GM11168 (cell line): Measurements from ENCODE around the gene BRD9.
"Not testable (repeated sequence)": the region's sequence is repeated elsewhere in the genome, so short reads cannot be mapped to it uniquely, and the experiment has no call there.

Experiments used
- in situ Hi-C: fragments of 300-500 bp; cut with MboI; formaldehyde crosslinking; loops from one replicate; pipeline ENCODE4 v1.12.0; 2022; ENCODE audit warnings: low sequenced_read_pairs; ENCODE audit not compliant: unreplicated experiment

The BRD9 gene

DNA sequence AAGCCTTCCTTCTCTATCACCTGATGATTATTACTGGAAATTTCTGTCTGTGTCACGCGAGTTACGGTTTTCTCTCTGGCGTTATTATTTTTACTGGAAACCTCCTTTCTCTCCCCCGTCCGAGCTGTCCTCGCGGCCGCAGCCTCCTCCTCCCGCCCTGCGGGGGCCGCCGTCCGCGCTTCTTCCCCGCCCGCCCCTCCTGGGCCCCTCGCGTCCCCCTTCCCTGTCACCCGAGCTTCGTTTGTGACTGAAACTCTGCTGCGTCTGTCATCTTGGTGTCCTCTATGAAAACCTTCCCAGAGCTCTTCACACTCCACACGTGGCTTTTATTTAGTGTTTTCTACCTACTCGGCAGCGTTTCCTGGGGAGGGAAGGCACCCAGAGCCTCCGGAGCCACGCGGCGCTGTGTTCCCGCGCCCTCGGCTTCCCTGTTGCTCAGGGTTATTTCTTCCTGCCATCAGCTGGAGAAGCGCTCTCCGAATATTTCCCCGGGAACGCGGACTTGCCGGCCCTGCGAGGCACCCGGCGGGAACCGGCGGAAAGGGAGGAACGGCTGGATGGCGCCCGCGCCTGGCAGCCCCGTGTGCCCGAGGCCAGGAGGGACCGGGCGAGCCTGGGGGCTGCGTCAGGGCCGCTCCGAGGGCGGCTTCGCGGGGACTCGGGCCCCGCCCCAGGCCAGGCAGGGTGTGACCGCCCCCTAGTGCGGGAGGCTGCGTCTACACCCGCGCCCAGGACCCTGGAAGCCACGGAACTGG is 34.0 kb upstream of the BRD9 start:
- in situ Hi-C loops, result loop anchor here (25.0 kb wide), 1 partner anchor 211 kb away; no protein-coding TSS in a partner anchor

DNA sequence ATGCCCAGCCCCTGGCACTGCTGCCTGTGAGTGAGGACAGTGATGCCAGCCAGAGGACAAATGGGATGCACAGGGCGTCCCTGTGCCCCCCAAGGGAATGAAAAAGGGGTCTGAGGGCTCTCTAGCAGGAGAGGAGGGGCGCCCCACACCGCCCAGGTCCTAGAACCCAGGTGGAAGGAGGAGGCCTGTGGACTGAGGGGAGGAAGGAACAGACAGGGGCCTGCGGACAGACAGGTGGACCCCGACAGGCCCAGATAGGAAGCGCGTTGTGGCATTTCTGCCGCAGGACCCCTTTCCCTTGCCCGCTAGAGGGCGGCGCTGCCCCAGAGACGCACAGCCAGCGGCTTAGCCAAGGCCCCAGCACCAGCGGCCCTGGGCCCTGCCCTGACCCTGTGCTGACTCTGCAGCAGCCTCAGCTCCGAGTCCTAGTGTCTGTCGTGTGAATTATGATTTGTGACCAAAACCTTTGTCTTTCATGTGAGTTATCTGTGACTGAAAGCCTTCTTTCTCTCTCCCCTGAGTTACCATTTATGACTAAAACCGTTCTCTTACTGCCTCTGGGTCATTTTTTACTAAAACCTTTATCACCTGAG is 30.8 kb upstream of the BRD9 start:
- in situ Hi-C loops, result no loop called here

DNA sequence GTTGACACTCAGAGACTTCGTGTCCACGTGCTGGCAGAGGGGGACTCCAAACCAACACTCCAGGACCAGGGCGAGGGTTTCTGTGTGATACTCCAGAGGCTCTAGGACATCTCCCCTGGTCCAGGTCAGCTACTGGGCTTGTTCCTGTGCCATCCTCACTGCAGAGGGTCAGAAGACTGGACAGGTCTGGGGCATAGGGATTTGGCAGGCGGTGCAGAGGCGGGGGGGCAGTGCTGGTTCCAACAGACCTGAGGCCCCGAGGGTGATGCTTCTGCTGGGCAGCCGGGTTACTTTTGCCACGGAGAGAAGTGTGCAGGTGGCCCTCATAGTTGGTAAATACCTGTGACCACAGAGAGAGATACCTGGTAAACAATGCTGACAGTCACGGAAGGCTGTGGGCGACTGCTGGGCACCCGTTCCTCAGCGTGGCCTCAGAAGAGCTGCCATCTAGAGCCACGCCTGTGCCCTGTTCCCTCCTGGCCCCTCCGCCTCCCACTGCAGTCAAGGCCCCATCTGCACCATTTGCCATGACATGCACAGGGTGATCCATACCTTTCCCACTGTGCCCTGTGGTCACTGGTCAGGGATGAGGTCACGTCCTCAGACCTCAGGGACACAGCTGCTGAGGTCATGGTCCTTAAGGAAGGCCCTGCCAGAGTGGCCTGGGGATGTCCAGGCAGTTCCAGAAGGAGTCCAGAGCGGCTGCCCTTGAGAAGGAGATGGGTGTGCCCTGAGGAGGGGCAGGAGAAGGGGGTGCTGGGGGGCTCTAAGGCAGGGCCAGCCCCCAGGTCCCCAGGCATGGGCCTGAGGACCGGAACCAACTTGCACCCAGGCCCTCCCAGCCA is 30.1 kb upstream of the BRD9 start:
- in situ Hi-C loops, result no loop called here

DNA sequence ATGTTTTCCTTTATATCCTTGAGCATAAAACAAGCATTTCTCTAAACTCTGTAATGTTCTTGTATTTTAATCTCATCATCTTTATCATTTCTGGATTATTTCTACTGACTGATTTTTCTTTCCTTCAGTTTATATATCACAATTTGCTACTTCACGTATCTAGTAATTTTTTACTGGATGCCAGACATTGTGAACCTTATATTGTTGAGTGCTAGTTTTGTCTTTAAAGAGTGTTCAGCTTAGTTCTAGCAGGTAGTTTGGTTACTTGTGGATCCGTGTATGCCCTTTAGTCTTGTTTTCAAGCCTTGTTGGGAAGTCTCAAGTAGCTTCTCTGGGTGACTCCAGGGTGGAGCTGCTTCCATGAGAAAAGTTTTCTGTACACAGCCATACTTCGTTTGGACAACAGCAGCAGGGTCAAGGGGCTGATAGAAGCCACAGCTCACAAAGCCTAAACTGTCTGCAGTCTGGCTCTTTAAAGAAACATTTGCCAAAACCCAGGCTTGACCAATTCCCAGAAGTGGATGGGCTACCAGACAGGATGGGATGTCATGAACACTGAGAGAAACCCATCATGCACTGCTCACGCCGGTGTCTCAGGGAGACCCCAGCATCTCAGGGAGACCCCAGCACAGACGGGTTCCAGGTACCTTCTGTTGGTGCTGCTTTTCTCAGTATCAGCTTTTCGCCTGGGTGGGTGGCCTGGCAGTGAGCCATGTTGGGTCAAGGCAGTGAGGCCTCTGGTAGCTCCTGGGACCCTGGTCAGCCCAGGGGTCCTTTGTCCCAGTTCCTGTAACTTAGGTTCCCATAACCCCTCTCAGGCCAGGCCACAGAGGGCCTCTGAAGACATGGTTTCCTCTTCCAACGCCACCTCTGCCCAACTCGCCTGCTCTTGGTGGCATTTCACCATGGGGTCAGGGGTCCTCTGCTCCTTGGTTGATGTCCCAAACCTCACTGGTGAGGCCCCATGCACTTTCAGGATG is 29.1 kb upstream of the BRD9 start:
- in situ Hi-C loops, result no loop called here

- in situ Hi-C loops, result no loop called here
Observed at GRCh38 chr5:920321-920720, 27.7 kb upstream of the BRD9 start.

- in situ Hi-C loops, result no loop called here
Observed at GRCh38 chr5:919356-920000, 26.9 kb upstream of the BRD9 start.

- in situ Hi-C loops, result not testable (repeated sequence)
Observed at GRCh38 chr5:918717-919116, 26.1 kb upstream of the BRD9 start.

DNA sequence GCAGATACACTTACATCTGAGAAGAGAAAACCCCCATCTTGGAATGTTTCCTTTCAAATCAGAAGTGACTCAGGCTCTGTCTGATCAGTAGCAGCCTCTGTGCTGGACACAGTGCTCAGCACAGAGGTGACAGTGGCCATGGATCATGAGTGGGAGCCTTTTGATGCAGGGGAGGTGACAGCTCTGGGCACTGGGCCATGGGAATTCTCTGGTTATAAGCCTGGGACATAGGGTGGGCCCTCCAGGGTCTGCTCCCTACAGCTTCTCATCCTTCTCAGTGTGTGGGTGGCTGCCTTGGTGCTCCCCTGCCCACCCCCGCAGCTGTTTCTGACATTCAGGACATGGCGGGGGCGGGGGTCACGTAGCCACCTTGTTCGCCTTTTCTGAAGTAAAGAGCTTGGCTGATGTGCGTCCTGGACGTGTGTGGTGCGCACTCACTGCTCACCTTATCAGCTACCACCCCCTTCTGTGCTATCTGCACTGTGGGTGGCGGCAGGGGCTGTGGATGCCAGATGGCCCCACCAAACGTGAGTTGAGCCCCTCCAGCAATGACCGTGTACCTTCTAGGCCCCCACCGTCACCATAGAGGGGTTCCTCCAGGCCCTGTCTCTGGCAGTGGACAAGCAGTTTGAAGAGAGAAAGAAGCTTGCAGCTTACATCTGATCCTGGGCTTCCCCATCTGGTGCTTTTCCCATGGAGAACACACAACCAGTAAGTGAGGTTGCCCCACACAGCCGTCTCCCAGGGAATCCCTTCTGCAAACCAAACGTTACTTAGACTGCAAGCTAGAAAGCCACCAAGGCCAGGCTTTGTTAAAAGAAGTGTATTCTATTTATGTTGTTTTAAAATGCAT is 24.1 kb upstream of the BRD9 start:
- in situ Hi-C loops, result no loop called here

DNA sequence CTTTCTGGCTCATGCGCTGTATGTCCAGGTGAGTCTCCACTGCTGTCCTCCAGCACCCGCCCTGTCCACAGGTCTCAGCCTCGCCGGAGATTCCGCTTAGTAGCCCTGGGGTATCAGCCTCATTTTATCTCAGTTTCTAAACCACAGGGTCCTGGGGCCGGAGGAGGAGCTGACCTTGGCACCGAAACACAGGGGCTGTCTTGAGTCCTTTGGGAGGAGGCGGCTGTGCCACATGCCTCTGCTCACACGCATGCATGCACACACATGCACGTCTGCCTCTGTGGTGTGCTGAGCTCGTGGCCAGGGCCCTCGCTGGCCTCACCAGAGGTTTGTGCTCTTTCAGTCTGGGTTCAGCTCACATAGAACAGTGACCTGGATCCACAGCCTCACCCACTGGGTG is 23.3 kb upstream of the BRD9 start:
- in situ Hi-C loops, result no loop called here

GRCh38 chr5:915346-915745 is 22.7 kb upstream of the BRD9 start:
- in situ Hi-C loops, result not testable (repeated sequence)

GRCh38 chr5:914612-915011 is 22.0 kb upstream of the BRD9 start:
- in situ Hi-C loops, result no loop called here

- in situ Hi-C loops, result no loop called here
Observed at GRCh38 chr5:914174-914573, 21.6 kb upstream of the BRD9 start.

DNA sequence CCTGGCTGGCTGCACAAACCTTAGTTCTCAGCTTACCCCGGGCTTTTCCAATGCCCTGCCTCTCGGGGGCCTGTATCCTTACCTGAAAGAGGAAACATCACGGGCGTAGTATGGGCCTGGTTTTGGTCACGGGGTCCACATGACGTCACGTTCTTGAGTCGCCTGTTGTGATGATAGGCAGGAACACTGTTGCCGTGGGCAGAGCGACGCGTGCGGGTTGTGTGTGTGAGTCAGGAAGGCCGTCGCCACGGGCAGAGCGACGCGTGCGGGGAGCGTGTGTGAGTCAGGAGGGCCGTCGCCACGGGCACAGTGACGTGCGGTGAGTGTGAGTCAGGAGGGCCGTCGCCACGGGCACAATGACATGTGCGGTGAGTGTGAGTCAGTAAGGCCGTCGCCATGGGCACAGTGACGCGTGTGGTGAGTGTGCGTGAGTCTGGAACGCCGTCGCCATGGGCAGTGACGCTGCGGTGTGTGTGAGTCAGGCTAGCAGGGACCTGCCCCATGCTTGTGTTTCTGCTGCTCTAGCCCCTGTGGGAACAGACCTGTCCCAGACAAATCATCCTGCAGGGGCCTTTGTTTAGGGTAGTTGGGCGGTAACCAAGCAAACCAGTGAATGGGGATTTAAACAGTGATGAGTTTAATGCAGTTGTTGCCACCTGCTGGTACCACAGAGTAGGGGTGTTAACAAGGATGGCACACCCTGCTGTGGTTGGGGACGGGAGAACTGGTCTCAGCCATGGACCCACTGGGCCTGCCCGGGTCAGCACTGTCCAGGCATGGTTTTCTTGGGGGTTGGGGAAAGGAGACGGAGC is 19.9 kb upstream of the BRD9 start:
- in situ Hi-C loops, result no loop called here

GRCh38 chr5:911601-912000 is 19.0 kb upstream of the BRD9 start:
- in situ Hi-C loops, result no loop called here

GRCh38 chr5:910769-911160 is 18.2 kb upstream of the BRD9 start:
- in situ Hi-C loops, result no loop called here

DNA sequence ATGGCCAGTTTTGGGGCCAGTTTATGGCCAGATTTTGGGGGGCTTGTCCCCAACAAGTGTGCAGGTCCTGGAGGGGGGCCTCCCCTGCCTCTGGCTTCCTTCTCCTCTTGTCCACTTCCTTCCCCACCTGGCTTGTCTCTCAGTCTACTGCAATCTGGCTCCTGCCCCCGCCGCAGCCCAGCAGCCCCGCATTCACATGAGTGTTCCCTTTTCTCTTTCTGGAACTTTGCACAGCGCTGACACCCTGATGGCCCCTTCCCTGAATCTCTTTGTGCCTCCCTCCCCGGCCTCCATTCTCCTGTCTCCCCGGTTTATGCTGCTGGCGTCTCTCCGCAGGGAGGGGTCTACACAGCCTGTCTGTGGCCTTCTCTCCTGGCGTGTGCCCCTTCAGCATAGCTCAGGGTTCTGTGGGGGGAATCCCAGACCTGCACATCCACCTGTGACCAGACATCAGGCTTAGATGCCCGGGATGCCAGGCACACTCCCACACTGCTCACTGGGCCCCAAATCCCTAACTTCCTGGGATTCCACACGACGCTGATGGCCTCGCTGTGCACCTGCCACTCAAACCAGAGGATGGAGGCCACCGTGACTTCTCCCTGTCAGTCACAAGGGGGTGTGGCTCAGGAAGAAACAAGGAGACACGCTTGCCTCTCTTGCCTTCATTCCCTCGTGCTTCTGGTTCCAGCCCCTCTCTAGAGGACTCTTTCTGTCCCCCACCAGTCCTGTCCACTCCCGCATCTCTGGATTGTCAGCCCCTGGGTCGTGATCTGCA is 17.6 kb upstream of the BRD9 start:
- in situ Hi-C loops, result no loop called here

GRCh38 chr5:909086-909485 is 16.5 kb upstream of the BRD9 start:
- in situ Hi-C loops, result no loop called here
